SK-N-SH treated with all-trans-retinoic acid at 6 μM for 48 hours (cell line): ENCODE results near the gene MRPS27.

Experiments
- ATAC-seq: fragments of 200-7000 bp; cut with Tn5 transposase; 3 replicates; pipeline ENCODE4 v1.9.1; 2020; ENCODE audit warnings: mild to moderate bottlenecking, moderate library complexity
- BACH2 ChIP-seq: fragments of 250-450 bp; sonication (Bioruptor Pico); IDR thresholded peaks from 2 replicates; pipeline ENCODE4 v1.9.0; 2021; ENCODE audit warnings: mild to moderate bottlenecking, borderline replicate concordance
- CREB5 ChIP-seq: fragments of 250-450 bp; sonication (Bioruptor Pico); IDR thresholded peaks from 2 replicates; pipeline ENCODE4 v1.5.1; 2020; ENCODE audit warnings: low read depth, mild to moderate bottlenecking, moderate library complexity
- CSDC2 ChIP-seq: fragments of 250-450 bp; sonication (Bioruptor Pico); IDR thresholded peaks from 2 replicates; pipeline ENCODE4 v1.5.0; 2020; ENCODE audit warnings: mild to moderate bottlenecking, moderate library complexity
- CSRNP3 ChIP-seq: fragments of 250-450 bp; sonication (Bioruptor Pico); IDR thresholded peaks from 2 replicates; pipeline ENCODE4 v1.5.1; 2021; ENCODE audit warnings: mild to moderate bottlenecking, moderate library complexity
- ESRRG ChIP-seq: fragments of 250-450 bp; sonication (Bioruptor Pico); IDR thresholded peaks from 2 replicates; pipeline ENCODE4 v1.6.1; 2021; ENCODE audit warnings: mild to moderate bottlenecking
- GLIS3 ChIP-seq: fragments of 250-450 bp; sonication (Bioruptor Pico); IDR thresholded peaks from 2 replicates; pipeline ENCODE4 v1.5.0; 2020; ENCODE audit warnings: mild to moderate bottlenecking, moderate library complexity
- ISL1 ChIP-seq: fragments of 250-450 bp; sonication (Bioruptor Pico); IDR thresholded peaks from 2 replicates; pipeline ENCODE4 v2.1.2; 2022; ENCODE audit warnings: mild to moderate bottlenecking, moderate library complexity
- OSR1 ChIP-seq: fragments of 250-450 bp; sonication (Bioruptor Pico); IDR thresholded peaks from 2 replicates; pipeline ENCODE4 v1.8.0; 2022; ENCODE audit warnings: moderate library complexity, mild to moderate bottlenecking, inconsistent platforms
- PATZ1 ChIP-seq: fragments of 250-450 bp; sonication (Bioruptor Pico); IDR thresholded peaks from 2 replicates; pipeline ENCODE4 v1.8.0; 2020; ENCODE audit warnings: mild to moderate bottlenecking, moderate library complexity, borderline replicate concordance
- PPARA ChIP-seq: fragments of 250-450 bp; sonication (Bioruptor Pico); IDR thresholded peaks from 2 replicates; pipeline ENCODE4 v1.5.0; 2020; ENCODE audit warnings: mild to moderate bottlenecking, borderline replicate concordance
- RARB ChIP-seq: fragments of 250-450 bp; sonication (Bioruptor Pico); IDR thresholded peaks from 2 replicates; pipeline ENCODE4 v1.8.0; 2021; ENCODE audit warnings: mild to moderate bottlenecking, moderate library complexity
- SNAI2 ChIP-seq: fragments of 250-450 bp; sonication (Bioruptor Pico); IDR thresholded peaks from 2 replicates; pipeline ENCODE4 v1.5.0; 2020; ENCODE audit warnings: mild to moderate bottlenecking, moderate library complexity
- TCF4 ChIP-seq: fragments of 250-450 bp; sonication (Bioruptor Pico); IDR thresholded peaks from 2 replicates; pipeline ENCODE4 v1.8.0; 2021; ENCODE audit warnings: mild to moderate bottlenecking, moderate library complexity, borderline replicate concordance
- TOX ChIP-seq: fragments of 250-450 bp; sonication (Bioruptor Pico); IDR thresholded peaks from 2 replicates; pipeline ENCODE4 v1.8.0; 2021; ENCODE audit warnings: mild to moderate bottlenecking, moderate library complexity, borderline replicate concordance
- ZC3H10 ChIP-seq: fragments of 250-450 bp; sonication (Bioruptor Pico); IDR thresholded peaks from 2 replicates; pipeline ENCODE4 v1.5.1; 2021; ENCODE audit warnings: mild to moderate bottlenecking, moderate library complexity
- ZFP3 ChIP-seq: fragments of 250-450 bp; sonication (Bioruptor Pico); IDR thresholded peaks from 2 replicates; pipeline ENCODE4 v1.5.0; 2020; ENCODE audit warnings: mild to moderate bottlenecking, moderate library complexity
- ZFP30 ChIP-seq: fragments of 450-650 bp; formaldehyde crosslinking; IDR thresholded peaks from 2 replicates; pipeline ENCODE4 v1.5.0; 2022; ENCODE audit warnings: mild to moderate bottlenecking, moderate library complexity
- ZNF565 ChIP-seq: fragments of 450-650 bp; formaldehyde crosslinking; conservative IDR thresholded peaks from 2 replicates; pipeline ENCODE4 v1.5.0; 2020; ENCODE audit warnings: low read depth, mild to moderate bottlenecking, moderate library complexity
- ZNF70 ChIP-seq: fragments of 450-650 bp; formaldehyde crosslinking; IDR thresholded peaks from 2 replicates; pipeline ENCODE4 v1.5.0; 2020; ENCODE audit warnings: mild to moderate bottlenecking, moderate library complexity
- ZNF8 ChIP-seq: fragments of 450-650 bp; formaldehyde crosslinking; IDR thresholded peaks from 2 replicates; pipeline ENCODE4 v1.5.0; 2020; ENCODE audit warnings: mild to moderate bottlenecking, moderate library complexity
- TF ChIP-seq, protein P1 (sequence below): fragments of 250-450 bp; sonication (Bioruptor Pico); IDR thresholded peaks from 2 replicates; pipeline ENCODE4 v1.8.0; 2021; ENCODE audit warnings: low read depth, mild to moderate bottlenecking, moderate library complexity, borderline replicate concordance
- TF ChIP-seq, protein P2 (sequence below): fragments of 250-450 bp; sonication (Bioruptor Pico); IDR thresholded peaks from 2 replicates; pipeline ENCODE4 v1.5.0; 2020; ENCODE audit warnings: mild to moderate bottlenecking, moderate library complexity

Gene MRPS27

GRCh38 chr5:72202331-72202825, 117.7 kb downstream of the MRPS27 start:
- ATAC-seq, result no peak

DNA sequence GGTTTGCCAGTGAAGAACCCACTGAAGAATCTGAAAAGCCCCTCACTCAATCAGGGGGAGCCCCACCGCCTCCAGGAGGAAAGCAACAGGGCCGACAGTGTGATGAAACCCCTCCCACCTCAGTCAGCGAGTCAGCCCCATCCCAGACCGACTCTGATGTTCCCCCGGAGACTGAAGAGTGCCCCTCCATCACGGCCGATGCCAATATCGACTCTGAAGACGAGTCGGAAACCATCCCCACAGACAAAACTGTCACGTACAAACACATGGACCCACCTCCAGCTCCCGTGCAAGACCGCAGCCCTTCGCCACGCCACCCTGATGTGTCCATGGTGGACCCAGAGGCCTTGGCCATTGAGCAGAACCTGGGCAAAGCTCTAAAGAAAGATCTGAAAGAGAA, 120.4 kb downstream of the MRPS27 start:
- TF ChIP-seq ZC3H10 (CRISPR knock-in tag) (no peak), TCF4 (CRISPR knock-in tag) (no peak), PPARA (no peak), GLIS3 (CRISPR knock-in tag) (no peak), CSDC2 (CRISPR knock-in tag) (no peak), RARB (CRISPR knock-in tag) (no peak), OSR1 (CRISPR knock-in tag) (no peak), SNAI2 (CRISPR knock-in tag) (no peak), ZFP30 (CRISPR knock-in tag) (no peak), PATZ1 (no peak), ISL1 (no peak), ZFP3 (CRISPR knock-in tag) (no peak), CREB5 (CRISPR knock-in tag) (no peak), BACH2 (CRISPR knock-in tag) (no peak), CSRNP3 (CRISPR knock-in tag) (no peak), ZNF8 (CRISPR knock-in tag) (no peak), ZNF565 (CRISPR knock-in tag) (no peak)
- TF ChIP-seq, protein P1, sequence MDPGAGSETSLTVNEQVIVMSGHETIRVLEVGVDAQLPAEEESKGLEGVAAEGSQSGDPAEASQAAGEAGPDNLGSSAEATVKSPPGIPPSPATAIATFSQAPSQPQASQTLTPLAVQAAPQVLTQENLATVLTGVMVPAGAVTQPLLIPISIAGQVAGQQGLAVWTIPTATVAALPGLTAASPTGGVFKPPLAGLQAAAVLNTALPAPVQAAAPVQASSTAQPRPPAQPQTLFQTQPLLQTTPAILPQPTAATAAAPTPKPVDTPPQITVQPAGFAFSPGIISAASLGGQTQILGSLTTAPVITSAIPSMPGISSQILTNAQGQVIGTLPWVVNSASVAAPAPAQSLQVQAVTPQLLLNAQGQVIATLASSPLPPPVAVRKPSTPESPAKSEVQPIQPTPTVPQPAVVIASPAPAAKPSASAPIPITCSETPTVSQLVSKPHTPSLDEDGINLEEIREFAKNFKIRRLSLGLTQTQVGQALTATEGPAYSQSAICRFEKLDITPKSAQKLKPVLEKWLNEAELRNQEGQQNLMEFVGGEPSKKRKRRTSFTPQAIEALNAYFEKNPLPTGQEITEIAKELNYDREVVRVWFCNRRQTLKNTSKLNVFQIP (CRISPR knock-in tag), result no peak
- no peak for ATAC-seq

More at GRCh38 chr5:72202331-72202825, 117.7 kb downstream of the MRPS27 start:
- TF ChIP-seq ZNF70 (CRISPR knock-in tag), result no peak
- no peak for TF ChIP-seq TCF4 (CRISPR knock-in tag)
- TF ChIP-seq ESRRG, result no peak
- TF ChIP-seq, protein P2, sequence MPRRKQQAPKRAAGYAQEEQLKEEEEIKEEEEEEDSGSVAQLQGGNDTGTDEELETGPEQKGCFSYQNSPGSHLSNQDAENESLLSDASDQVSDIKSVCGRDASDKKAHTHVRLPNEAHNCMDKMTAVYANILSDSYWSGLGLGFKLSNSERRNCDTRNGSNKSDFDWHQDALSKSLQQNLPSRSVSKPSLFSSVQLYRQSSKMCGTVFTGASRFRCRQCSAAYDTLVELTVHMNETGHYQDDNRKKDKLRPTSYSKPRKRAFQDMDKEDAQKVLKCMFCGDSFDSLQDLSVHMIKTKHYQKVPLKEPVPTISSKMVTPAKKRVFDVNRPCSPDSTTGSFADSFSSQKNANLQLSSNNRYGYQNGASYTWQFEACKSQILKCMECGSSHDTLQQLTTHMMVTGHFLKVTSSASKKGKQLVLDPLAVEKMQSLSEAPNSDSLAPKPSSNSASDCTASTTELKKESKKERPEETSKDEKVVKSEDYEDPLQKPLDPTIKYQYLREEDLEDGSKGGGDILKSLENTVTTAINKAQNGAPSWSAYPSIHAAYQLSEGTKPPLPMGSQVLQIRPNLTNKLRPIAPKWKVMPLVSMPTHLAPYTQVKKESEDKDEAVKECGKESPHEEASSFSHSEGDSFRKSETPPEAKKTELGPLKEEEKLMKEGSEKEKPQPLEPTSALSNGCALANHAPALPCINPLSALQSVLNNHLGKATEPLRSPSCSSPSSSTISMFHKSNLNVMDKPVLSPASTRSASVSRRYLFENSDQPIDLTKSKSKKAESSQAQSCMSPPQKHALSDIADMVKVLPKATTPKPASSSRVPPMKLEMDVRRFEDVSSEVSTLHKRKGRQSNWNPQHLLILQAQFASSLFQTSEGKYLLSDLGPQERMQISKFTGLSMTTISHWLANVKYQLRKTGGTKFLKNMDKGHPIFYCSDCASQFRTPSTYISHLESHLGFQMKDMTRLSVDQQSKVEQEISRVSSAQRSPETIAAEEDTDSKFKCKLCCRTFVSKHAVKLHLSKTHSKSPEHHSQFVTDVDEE (CRISPR knock-in tag), result no peak
- TF ChIP-seq ZC3H10 (CRISPR knock-in tag), result no peak
- no peak for TF ChIP-seq TOX (CRISPR knock-in tag)
- no peak for TF ChIP-seq BACH2 (CRISPR knock-in tag)
- no peak for TF ChIP-seq ZFP3 (CRISPR knock-in tag)

DNA sequence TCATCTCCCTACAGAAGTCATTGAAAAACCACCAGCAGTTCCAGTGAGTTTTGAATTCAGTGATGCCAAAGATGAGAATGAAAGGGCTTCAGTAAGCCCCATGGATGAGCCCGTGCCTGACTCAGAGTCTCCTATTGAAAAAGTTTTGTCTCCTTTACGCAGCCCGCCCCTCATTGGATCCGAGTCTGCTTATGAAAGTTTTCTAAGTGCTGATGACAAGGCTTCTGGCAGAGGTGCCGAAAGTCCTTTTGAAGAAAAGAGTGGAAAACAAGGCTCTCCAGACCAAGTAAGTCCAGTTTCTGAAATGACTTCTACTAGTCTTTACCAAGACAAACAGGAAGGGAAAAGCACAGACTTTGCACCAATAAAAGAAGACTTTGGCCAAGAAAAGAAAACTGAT, 122.6 kb downstream of the MRPS27 start:
- no peak for ATAC-seq
- TF ChIP-seq RARB (CRISPR knock-in tag) (no peak), CREB5 (CRISPR knock-in tag) (no peak), ZNF565 (CRISPR knock-in tag) (no peak), GLIS3 (CRISPR knock-in tag) (no peak)
